Fibroblast of villous mesenchyme (primary cell): ENCODE results near the gene ASGR2. TPM values are rescaled to one million over a fixed set of nuclear protein-coding genes. Genes with fewer than 3 reads are reported as not detected.
"Not testable (repeated sequence)": the region's sequence is repeated elsewhere in the genome, so short reads cannot be mapped to it uniquely, and the experiment has no call there.

Experiments used
- DNase-seq: peaks from one replicate; pipeline ENCODE4 v3.0.0-alpha.2; 2010; ENCODE audit warnings: low read depth
- H3K4me3 ChIP-seq: 2 replicates; pipeline ENCODE4 v1.5.1; 2011; ENCODE audit warnings: low read depth, mild to moderate bottlenecking, low read length
- total RNA-seq: library from RNA; depleted of rRNA; stranded (reverse); fragments of >200 nt; gene quantifications from 2 replicates; pipeline ENCODE4 v1.2.3, GENCODE V29; 2012
- TF ChIP-seq, protein P1 (sequence below): IDR thresholded peaks from 2 replicates; pipeline ENCODE4 v1.5.1; 2012; ENCODE audit warnings: low read depth, mild to moderate bottlenecking, low read length; ENCODE audit not compliant: insufficient read depth

Gene ASGR2
- total RNA-seq, 1 donor = not detected

DNA sequence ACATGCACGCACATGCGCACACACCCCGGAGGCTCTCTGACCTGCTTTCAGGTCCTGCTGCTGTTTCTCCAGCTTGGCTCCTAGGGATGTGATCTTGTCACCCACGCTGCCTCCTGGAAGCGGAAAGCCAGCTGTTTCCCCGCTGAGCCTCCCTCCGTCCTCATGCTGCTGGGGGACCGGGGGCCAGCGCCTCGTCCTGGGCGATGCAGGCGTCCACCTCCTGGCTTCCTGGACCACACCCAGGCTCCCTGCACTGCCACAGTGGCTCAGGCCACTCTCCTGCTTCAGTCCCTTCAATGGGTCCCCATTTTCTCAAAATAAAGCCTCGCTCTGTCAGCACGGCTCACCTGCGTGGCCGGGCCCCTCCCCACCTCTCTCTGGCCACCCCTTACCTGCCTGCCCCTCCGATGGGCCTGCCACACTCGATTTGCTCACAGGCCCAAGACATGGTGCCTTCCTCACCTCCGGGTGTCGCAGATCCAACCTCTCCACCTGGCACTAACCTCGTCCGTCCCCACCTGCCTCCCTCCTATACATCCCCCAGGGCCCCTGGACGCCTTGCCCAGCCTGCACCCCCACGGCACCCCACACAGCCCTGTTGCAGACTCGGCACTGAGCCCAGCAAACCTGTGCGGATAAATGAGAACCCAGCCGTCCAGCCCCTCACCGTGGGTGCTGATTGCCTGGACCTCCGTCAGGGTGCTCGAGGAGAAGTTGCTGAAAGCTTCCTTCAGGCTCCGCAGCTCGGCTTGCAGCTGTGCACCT, 6.6 kb downstream of the ASGR2 start:
- no peak for DNase-seq
- no peak overlapping the region for H3K4me3 ChIP-seq
- TF ChIP-seq, protein P1, sequence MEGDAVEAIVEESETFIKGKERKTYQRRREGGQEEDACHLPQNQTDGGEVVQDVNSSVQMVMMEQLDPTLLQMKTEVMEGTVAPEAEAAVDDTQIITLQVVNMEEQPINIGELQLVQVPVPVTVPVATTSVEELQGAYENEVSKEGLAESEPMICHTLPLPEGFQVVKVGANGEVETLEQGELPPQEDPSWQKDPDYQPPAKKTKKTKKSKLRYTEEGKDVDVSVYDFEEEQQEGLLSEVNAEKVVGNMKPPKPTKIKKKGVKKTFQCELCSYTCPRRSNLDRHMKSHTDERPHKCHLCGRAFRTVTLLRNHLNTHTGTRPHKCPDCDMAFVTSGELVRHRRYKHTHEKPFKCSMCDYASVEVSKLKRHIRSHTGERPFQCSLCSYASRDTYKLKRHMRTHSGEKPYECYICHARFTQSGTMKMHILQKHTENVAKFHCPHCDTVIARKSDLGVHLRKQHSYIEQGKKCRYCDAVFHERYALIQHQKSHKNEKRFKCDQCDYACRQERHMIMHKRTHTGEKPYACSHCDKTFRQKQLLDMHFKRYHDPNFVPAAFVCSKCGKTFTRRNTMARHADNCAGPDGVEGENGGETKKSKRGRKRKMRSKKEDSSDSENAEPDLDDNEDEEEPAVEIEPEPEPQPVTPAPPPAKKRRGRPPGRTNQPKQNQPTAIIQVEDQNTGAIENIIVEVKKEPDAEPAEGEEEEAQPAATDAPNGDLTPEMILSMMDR = no peak

DNA sequence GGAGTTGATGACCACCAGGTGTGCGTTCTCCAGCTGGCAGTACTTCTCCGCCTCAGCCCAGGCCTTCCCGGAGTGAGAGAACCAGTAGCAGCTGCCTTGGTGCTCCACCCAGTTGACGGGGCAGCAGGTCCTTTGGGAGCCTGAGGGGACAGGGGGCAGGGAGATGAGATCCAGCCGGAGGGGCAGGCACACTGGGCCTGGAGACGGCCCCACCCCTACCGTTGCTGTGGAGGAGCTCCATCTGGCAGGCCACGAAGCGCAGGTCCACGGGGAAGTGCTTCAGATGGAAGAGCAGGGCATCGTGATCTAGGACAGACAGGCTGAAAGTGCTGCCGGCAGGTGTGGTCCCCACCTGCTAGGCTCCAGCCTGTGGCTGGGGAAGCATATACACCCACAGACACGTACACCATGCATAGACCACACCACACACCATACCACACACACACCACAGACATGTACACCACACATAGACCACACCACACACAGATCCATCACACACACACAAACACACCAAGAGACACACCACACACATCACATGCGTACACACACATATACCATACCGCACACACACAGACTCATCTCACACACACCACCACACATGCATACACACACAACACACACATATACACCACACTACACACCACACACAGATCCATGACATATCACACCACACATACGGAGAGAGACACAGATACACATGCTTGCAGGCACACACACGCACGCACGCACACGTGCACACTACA, 7.4 kb downstream of the ASGR2 start:
- H3K4me3 ChIP-seq = no peak overlapping the region
- no peak for DNase-seq
- TF ChIP-seq, protein P1 = no peak

DNA sequence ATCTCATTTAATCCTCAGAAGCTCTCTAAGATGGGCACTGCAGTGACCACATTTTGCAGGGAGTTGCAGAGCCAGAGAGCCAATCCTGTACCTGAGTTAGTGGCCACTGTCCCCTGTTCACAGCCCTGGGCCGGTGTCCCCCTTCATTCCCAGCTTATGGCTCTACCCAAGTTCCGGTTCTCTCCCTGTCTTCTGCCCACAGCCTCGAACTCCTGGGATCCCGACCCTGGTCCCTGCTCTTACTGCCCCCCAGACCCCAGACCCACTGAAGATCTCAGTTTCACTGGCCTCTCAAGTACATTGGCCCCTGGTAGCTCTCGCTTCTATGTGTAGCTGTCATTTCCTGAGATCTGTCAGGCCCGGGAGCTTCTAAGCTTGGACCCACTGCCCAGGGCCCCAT, 12.2 kb downstream of the ASGR2 start:
- TF ChIP-seq, protein P1 = no peak
- no peak overlapping the region for H3K4me3 ChIP-seq
- DNase-seq = no peak

DNA sequence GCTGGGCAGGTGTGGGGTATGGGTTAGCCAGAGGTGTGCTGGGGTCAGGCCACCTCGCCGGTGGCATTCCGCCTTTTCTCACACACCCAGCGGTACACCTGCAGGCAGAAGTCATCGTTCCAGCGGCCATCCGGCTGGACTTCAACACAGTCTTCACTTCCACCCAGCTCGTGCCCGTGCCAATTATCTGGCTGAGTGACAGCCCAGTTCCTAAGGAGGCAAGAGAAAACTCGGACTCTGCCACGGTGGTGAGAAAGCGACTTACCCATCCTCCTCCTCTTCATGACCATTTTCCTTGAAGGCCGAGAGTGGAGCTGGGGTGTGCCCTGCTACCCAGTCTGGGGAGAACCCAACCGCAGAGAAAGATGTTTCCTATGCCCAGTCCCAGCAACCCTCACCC, 13.1 kb downstream of the ASGR2 start:
- TF ChIP-seq, protein P1 = no peak
- no peak overlapping the region for H3K4me3 ChIP-seq
- DNase-seq = no peak

DNA sequence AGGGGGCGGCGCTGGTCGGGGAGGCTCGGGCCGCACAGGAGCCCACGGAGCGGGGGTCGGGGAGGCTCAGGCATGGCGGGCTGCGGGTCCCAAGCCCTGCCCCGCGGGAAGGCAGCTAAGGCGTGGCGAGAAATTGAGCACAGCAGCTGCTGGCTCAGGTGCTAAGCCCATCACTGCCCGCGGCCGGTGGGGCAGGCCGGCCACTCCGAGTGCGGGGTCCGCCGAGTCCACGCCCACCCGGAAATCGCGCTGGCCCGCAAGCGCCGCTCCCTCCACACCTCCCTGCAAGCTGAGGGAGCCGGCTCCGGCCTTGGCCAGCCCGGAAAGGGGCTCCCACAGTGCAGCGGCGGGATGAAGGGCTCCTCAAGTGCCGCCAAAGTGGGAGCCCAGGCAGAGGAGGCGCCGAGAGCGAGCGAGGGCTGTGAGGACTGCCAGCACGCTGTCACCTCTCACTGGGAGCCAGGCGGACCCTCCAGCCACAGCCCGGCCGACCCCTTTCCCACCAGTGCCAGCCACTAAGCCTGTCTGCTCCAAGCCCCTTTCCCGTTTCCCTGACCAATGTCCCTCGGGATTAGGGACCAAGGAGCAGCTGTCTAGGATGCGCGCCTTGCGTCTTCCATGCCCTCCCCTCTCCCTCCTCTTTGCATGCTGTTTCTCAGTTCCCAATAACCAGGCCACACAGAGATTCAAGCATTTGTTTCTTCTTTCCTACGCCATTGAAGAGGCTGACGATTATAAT, 13.8 kb downstream of the ASGR2 start:
- not testable (repeated sequence) for DNase-seq, H3K4me3 ChIP-seq

DNA sequence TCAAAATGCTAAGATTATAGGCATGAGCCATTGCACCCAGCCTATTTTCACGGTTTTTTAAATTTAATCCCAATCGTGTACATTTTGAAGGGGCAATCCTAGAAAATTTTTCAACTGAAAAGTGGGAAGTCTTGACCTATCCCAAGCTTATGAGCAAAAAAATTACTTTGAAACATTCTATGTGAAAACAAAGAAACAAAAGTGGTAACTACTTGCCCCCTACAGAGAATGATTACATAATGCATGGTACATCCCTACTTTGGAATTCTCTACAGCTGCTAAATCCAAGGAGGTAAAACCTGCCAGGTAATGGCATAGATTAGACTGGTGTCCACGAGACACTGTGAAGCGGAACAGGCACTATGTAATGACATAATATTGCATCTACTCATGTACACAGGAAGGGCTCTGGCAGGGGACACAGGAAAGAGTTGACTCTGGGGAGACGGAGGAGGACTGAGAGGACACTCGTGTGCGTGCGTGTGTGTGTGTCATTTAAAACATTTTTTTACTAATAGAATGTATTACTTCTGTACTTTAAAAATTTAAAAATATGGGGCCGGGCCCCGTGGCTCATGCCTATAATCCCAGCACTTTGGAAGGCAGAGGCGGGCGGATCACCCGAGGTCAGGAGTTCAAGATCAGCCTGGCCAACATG, 15.7 kb downstream of the ASGR2 start:
- no peak for DNase-seq
- no peak overlapping the region for H3K4me3 ChIP-seq
- TF ChIP-seq, protein P1 = no peak
